Measurements from ENCODE around the gene WTAP. TPM values are rescaled to one million over a fixed set of nuclear protein-coding genes. Genes with fewer than 3 reads are reported as not detected.

The WTAP gene
- total RNA-seq, 1 donor from 2014 or later = 81.7 TPM

- no peak for DNase-seq (ENCODE audit: low read depth in 2 of 2)
Observed at GRCh38 chr6:159804504-159804903, 77.2 kb downstream of the WTAP start.

GRCh38 chr6:159805440-159806020 is 78.2 kb downstream of the WTAP start:
- DNase-seq (ENCODE audit: low read depth in 2 of 2) = no peak

Other genes starting within 250 kb of the WTAP start
- 133 and 182 TPM in 2 replicates for gene SOD2, start 34.3 kb upstream of the WTAP start, total RNA-seq
- gene ACAT2, start 34.5 kb downstream of the WTAP start, total RNA-seq = 22.2 and 48.2 TPM in 2 replicates
- 245 and 262 TPM in 2 replicates for gene TCP1, start 62.1 kb downstream of the WTAP start, total RNA-seq
- gene MRPL18, start 63.0 kb downstream of the WTAP start, total RNA-seq = 50.1 and 69.8 TPM in 2 replicates
- gene PNLDC1, start 72.8 kb downstream of the WTAP start, total RNA-seq = not detected in 2 replicates
- gene MAS1, start 163.5 kb downstream of the WTAP start, total RNA-seq = not detected in 2 replicates
- 65.6 and 93.7 TPM in 2 replicates for gene IGF2R, start 241.6 kb downstream of the WTAP start, total RNA-seq

Measured in lung microvascular endothelial cell (primary cell).